HCT116 (cell line): ENCODE measurements around the gene MAGEF1. TPM values are rescaled to one million over a fixed set of nuclear protein-coding genes. Genes with fewer than 3 reads are reported as not detected.

ENCODE experiments used
- ATAC-seq: fragments of 200-7000 bp; cut with Tn5 transposase; 2 replicates; pipeline ENCODE4 v1.9.1; 2020; ENCODE audit warnings: mild to moderate bottlenecking, moderate library complexity
- BruUV-seq: library from RNA; stranded (reverse); fragments of 400-500 nt; replicated peaks from 2 replicates; lab custom pipeline; 2021; lab: Mats Ljungman, UMichigan
- CTCF ChIA-PET: fragments of 300-600 bp; sonication (Branson Sonifier 250); formaldehyde crosslinking; loops from one replicate; lab custom pipeline; 2021; ENCODE audit warnings: antibody characterized with exemption; lab: Charles Lee
- POLR2A ChIA-PET: fragments of 300-600, 350-600 bp; sonication (Branson Sonifier 250); formaldehyde crosslinking; loops from one replicate; lab custom pipeline; 2021; ENCODE audit warnings: antibody characterized with exemption; lab: Charles Lee
- RAD21 ChIA-PET, 2 experiments: fragments of 300-600 bp; sonication (Branson Sonifier 250); formaldehyde crosslinking; loops; one replicate each; lab custom pipeline; 2023; ENCODE audit warnings: low total read pairs in 2 of 2; ENCODE audit not compliant: uncharacterized antibody in 2 of 2, unreplicated experiment in 2 of 2, low non-redundant PET in 1 of 2; lab: Charles Lee
- DNase-seq: peaks from one replicate; pipeline ENCODE4 v3.0.0-alpha.2; 2010; ENCODE audit warnings: low read depth, low spot score
- H2AFZ ChIP-seq: fragments of 200-600 bp; shearing (Covaris generic), sonication (generic); 2 replicates; pipeline ENCODE4 v1.6.1; 2017; ENCODE audit warnings: low read depth, mixed run types, mixed read lengths, antibody characterized with exemption, low read length; ENCODE audit not compliant: poor library complexity, severe bottlenecking
- H3K27ac ChIP-seq: 2 replicates; pipeline ENCODE4 v1.5.1; 2012; ENCODE audit warnings: low read depth, low read length
- H3K27me3 ChIP-seq: fragments of 200-600 bp; sonication (generic); 2 replicates; pipeline ENCODE4 v1.6.1; 2016; ENCODE audit warnings: mixed run types, low read length, mixed read lengths; ENCODE audit not compliant: insufficient read depth
- H3K36me3 ChIP-seq, 2 experiments: fragments of 200-500 bp in 1 of 2; fragments of 200-600 bp in 1 of 2; sonication (Bioruptor generic) in 1 of 2; sonication (generic) in 1 of 2; 2 replicates each; pipeline versions ENCODE4 v1.5.1 to v1.6.1; 2014 to 2016; ENCODE audit warnings: low read length in 2 of 2, inconsistent platforms in 1 of 2, mixed read lengths in 1 of 2, mixed run types in 1 of 2; ENCODE audit not compliant: insufficient read depth in 2 of 2, control insufficient read depth in 1 of 2
- H3K4me1 ChIP-seq, 2 experiments: fragments of 200-600 bp in 1 of 2; sonication (generic) in 1 of 2; 2 replicates each; pipeline versions ENCODE4 v1.5.1 to v1.6.1; 2012 to 2017; ENCODE audit warnings: low read length in 2 of 2, inconsistent platforms in 1 of 2, mild to moderate bottlenecking in 1 of 2, mixed read lengths in 1 of 2, mixed run types in 1 of 2, moderate library complexity in 1 of 2; ENCODE audit not compliant: insufficient read depth in 2 of 2, control insufficient read depth in 1 of 2
- H3K4me2 ChIP-seq: fragments of 200-600 bp; sonication (generic); 2 replicates; pipeline ENCODE4 v1.6.1; 2017; ENCODE audit warnings: mixed run types, low read length, mixed read lengths
- H3K4me3 ChIP-seq, 2 experiments: fragments of 200-600 bp in 1 of 2; sonication (generic) in 1 of 2; replicated peaks in 1 of 2; 2 replicates each; pipeline ENCODE4 v1.5.1; 2011 to 2016; ENCODE audit warnings: low read length in 2 of 2, control low read depth in 1 of 2, low read depth in 1 of 2, mild to moderate bottlenecking in 1 of 2, mixed read lengths in 1 of 2, mixed run types in 1 of 2
- H3K79me2 ChIP-seq: fragments of 200-600 bp; sonication (generic); 2 replicates; pipeline ENCODE4 v1.6.1; 2017; ENCODE audit warnings: mild to moderate bottlenecking, mixed run types, low read length, moderate library complexity, mixed read lengths; ENCODE audit not compliant: insufficient read depth
- H3K9ac ChIP-seq: fragments of 200-600 bp; sonication (generic); 2 replicates; pipeline ENCODE4 v1.6.1; 2016; ENCODE audit warnings: low read length, mixed read lengths
- H3K9me2 ChIP-seq: fragments of 200-600 bp; sonication (generic), shearing (Covaris generic); 2 replicates; pipeline ENCODE4 v1.6.1; 2017; ENCODE audit warnings: mixed run types, mild to moderate bottlenecking, moderate library complexity; ENCODE audit not compliant: insufficient read depth
- H3K9me3 ChIP-seq, 2 experiments: fragments of 200-500 bp in 1 of 2; fragments of 200-600 bp in 1 of 2; sonication (Bioruptor generic) in 1 of 2; sonication (generic) in 1 of 2; 2 replicates each; pipeline ENCODE4 v1.6.1; 2014 to 2017; ENCODE audit warnings: low read length in 2 of 2, mixed read lengths in 2 of 2, inconsistent platforms in 1 of 2, low read depth in 1 of 2, mild to moderate bottlenecking in 1 of 2, mixed run types in 1 of 2, moderate library complexity in 1 of 2; ENCODE audit not compliant: control insufficient read depth in 1 of 2, insufficient read depth in 1 of 2
- H4K20me1 ChIP-seq: fragments of 200-600 bp; sonication (generic), shearing (Covaris generic); 2 replicates; pipeline ENCODE4 v1.6.1; 2017; ENCODE audit warnings: mixed run types, mild to moderate bottlenecking, moderate library complexity; ENCODE audit not compliant: insufficient read depth
- CEBPB ChIP-seq: IDR thresholded peaks from 2 replicates; pipeline ENCODE4 v1.6.1; 2012; ENCODE audit warnings: low read depth
- EGR1 ChIP-seq: IDR thresholded peaks from 2 replicates; pipeline ENCODE4 v1.6.1; 2012; ENCODE audit warnings: low read depth
- POLR2A ChIP-seq: IDR thresholded peaks from 2 replicates; pipeline ENCODE4 v1.7.0; 2011; ENCODE audit warnings: borderline replicate concordance; ENCODE audit not compliant: insufficient read depth, insufficient read length; ENCODE audit errors: extremely low read depth
- SIN3A ChIP-seq: IDR thresholded peaks from 2 replicates; pipeline ENCODE4 v1.6.1; 2012; ENCODE audit warnings: low read depth
- YY1 ChIP-seq: IDR thresholded peaks from 2 replicates; pipeline ENCODE4 v1.6.1; 2011; ENCODE audit warnings: low read length, low read depth, moderate library complexity, mild to moderate bottlenecking; ENCODE audit not compliant: insufficient replicate concordance; ENCODE audit errors: extremely low read depth
- ZBTB33 ChIP-seq: IDR thresholded peaks from 2 replicates; pipeline ENCODE4 v1.6.1; 2011; ENCODE audit warnings: mild to moderate bottlenecking, low read length, moderate library complexity; ENCODE audit not compliant: insufficient replicate concordance; ENCODE audit errors: extremely low read depth
- intact Hi-C: fragments of 100-400 bp; cut with micrococcal nuclease; formaldehyde crosslinking; loops from 2 replicates; pipeline ENCODE4 v1.10.0; 2022
- total RNA-seq: library from RNA; stranded (reverse); gene quantifications from one replicate; pipeline ENCODE4 v1.2.1, GENCODE V29; 2021; ENCODE audit not compliant: unreplicated experiment

MAGEF1 gene
- total RNA-seq, 1 experiment from 2014 or later = 44.1 TPM

DNA sequence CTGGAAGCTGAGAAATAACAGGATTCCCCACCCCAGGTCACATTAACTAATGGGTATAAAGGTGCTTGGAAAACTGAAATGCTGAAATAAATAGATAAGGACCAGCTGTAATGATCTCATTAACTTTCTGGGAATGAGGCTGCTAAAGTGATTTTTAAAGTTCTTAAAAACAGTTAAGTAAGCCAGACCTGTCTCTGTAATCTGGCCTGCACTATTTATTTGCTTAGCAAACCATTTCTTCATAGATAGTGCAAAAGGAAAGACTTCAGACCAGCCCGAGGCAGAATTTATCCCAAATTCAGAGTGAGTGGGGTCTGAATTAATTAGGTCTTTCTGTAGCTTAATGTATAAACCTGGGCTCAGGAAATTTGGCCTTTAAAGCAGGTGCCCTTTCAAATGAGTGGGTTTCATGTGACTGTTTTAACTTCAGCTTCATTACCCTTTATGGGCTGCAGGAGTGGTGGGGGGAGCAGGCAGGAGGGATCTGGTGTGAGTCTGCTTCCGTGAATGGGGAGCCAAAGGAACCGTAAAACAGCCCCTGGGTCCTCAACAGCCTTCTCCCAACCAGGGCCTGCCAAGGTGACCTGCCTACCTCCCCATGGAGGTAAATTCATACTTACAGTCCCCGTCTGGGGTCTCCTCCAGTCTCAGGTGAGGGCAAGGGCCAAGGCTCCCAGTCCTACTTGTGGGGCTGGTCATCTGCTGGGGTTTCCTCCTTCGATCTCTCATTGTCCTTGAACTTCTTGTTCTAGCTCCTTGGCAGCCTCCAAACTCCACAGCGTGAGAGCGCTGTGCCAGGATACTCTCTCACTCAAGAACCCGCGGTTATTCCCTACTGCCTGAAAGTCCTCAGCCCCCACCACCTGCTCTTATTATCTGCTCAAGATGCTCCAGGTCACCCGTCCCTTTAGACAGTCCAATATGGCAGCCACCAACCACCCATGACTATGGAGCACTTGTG lies 31.2 kb downstream of the MAGEF1 start:
- Histone ChIP-seq H3K36me3 (no peaks in the 10 kb centered on the region), H3K27ac (no peak overlapping the region), H3K9me2 (no peaks in the 10 kb centered on the region), H3K27me3 (peaks cover 3% of the 10 kb centered on the region; the same call in 1 of the 2 replicates), H3K4me3 (no peak overlapping the region), H3K9me3 (no peaks in the 10 kb centered on the region), H3K4me1 (no peaks in the 10 kb centered on the region), H3K79me2 (no peaks in the 10 kb centered on the region), H4K20me1 (no peaks in the 10 kb centered on the region), H3K9ac (no peak overlapping the region), H2AFZ (no peak overlapping the region), H3K4me2 (no peak overlapping the region)
- ChIA-PET POLR2A (no interaction called here), CTCF (no interaction called here), RAD21 (interaction anchor here in 1 of 2 experiments (0.6 kb wide), 1 partner anchor 10 kb away, joined by 3 read pairs; no protein-coding TSS in a partner anchor)
- TF ChIP-seq YY1 (no peak), SIN3A (no peak), POLR2A (no peak), EGR1 (no peak), CEBPB (no peak), ZBTB33 (no peak)
- ATAC-seq = no peak
- intact Hi-C loops = no loop called here
- no TSS peak for BruUV-seq
- no peak for DNase-seq
